ENCODE results near the gene FGF16.

- TF ChIP-seq CTCF (conservative IDR thresholded peaks at IDR 0.05 in 1 of 2, IDR thresholded peaks at IDR 0.05 in 1 of 2; ENCODE audit: extremely low read depth in 1 of 2, insufficient read depth in 1 of 2, low read depth in 1 of 2, low read length in 2 of 2) (no peak), EZH2 (IDR thresholded peaks at IDR 0.05; ENCODE audit: borderline replicate concordance, low read length) (no peak)
Measured at GRCh38 chrX:77450996-77451395, 3.8 kb downstream of the FGF16 start.
